Endodermal cell (in vitro differentiated cells): ENCODE results near the gene CORO1A. TPM values are rescaled to one million over a fixed set of nuclear protein-coding genes. Genes with fewer than 3 reads are reported as not detected.

ENCODE experiments used
- DNase-seq: peaks from one replicate; pipeline ENCODE4 v3.0.0-alpha.2; 2017
- H3K27ac ChIP-seq: 2 replicates; pipeline ENCODE4 v1.5.1; 2013; ENCODE audit warnings: mild to moderate bottlenecking, low read depth, low read length, moderate library complexity
- H3K27me3 ChIP-seq: 2 replicates; pipeline ENCODE4 v1.6.1; 2013; ENCODE audit warnings: mild to moderate bottlenecking, low read length, moderate library complexity; ENCODE audit not compliant: insufficient read depth, control insufficient read depth, poor library complexity, severe bottlenecking
- H3K36me3 ChIP-seq: 2 replicates; pipeline ENCODE4 v1.7.0; 2013; ENCODE audit warnings: mild to moderate bottlenecking, low read length, moderate library complexity; ENCODE audit not compliant: control insufficient read depth, insufficient read depth
- H3K4me1 ChIP-seq: one replicate; pipeline ENCODE4 v1.7.0; 2013; ENCODE audit warnings: low read length; ENCODE audit not compliant: control insufficient read depth, insufficient read depth
- H3K4me3 ChIP-seq: 2 replicates; pipeline ENCODE4 v1.5.1; 2013; ENCODE audit warnings: mild to moderate bottlenecking, low read length, moderate library complexity
- H3K9ac ChIP-seq: 2 replicates; pipeline ENCODE4 v1.6.1; 2013; ENCODE audit warnings: mild to moderate bottlenecking, low read length, moderate library complexity; ENCODE audit not compliant: poor library complexity, severe bottlenecking; ENCODE audit errors: extremely low read depth
- H3K9me3 ChIP-seq: 2 replicates; pipeline ENCODE4 v1.6.1; 2013; ENCODE audit warnings: mild to moderate bottlenecking, low read length, moderate library complexity; ENCODE audit not compliant: control insufficient read depth
- H3K27ac Mint-ChIP-seq: 2 replicates; pipeline ENCODE4 v1.8.0; 2020; ENCODE audit warnings: mixed read lengths
- H3K27me3 Mint-ChIP-seq: 2 replicates; pipeline ENCODE4 v1.8.0; 2021; ENCODE audit warnings: mild to moderate bottlenecking, mixed read lengths; ENCODE audit not compliant: insufficient read depth
- H3K36me3 Mint-ChIP-seq: 2 replicates; pipeline ENCODE4 v1.8.0; 2020; ENCODE audit warnings: low read depth, mixed read lengths
- H3K4me1 Mint-ChIP-seq: 2 replicates; pipeline ENCODE4 v1.8.0; 2020; ENCODE audit warnings: mixed read lengths
- H3K4me3 Mint-ChIP-seq: 2 replicates; pipeline ENCODE4 v1.8.0; 2020; ENCODE audit warnings: mild to moderate bottlenecking, moderate library complexity, mixed read lengths
- H3K9me3 Mint-ChIP-seq: 2 replicates; pipeline ENCODE4 v1.8.0; 2020; ENCODE audit warnings: mild to moderate bottlenecking, mixed read lengths
- WGBS, 2 experiments: methylation state at CpG; one replicate each; pipeline versions ENCODE4 v1.1.5 to v1.1.7; 2013; ENCODE audit warnings: missing lambda C conversion rate in 2 of 2, mixed read lengths in 1 of 2; ENCODE audit not compliant: insufficient coverage in 1 of 2, insufficient read length in 1 of 2; 5-methylcytosine and 5-hydroxymethylcytosine counted together
- total RNA-seq, 2 donors: library from RNA; stranded (reverse); fragmentation: NEBNext Ultra II Directional in 1 of 2; extraction: Animal tissue kit (Norgen Biotek cat#: 25700) in 1 of 2; gene quantifications; 2 replicates in 1 of 2; 3 replicates in 1 of 2; pipeline ENCODE4 v1.2.1, GENCODE V29; 2021
- TF ChIP-seq, protein P1 (sequence below): fragments of 200-600 bp; sonication (generic); conservative IDR thresholded peaks from 2 replicates; pipeline ENCODE4 v1.5.0; 2021; ENCODE audit warnings: antibody characterized with exemption, mild to moderate bottlenecking

Gene CORO1A
- total RNA-seq, 2 donors from 2014 or later, result 0.93 to 2.1 TPM

DNA sequence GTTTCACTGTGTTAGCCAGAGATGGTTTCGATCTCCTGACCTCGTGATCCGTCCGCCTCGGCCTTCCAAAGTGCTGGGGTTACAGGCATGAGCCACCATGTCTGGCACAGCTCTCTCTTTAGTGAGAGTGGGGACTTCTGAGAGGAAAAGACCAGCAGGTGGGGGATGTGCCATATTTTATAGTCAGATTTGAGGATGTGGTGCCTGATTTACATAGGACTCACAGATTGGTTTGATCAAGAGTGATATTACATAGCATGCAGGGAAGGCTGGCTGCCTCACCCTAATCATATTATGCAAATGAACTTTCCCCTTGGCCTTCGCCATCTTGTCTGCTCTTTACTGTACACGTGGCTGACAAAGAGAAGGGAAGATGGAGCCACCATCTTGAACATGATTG, 32.3 kb upstream of the CORO1A start:
- Histone ChIP-seq H3K4me3 (no peak overlapping the region), H3K36me3 (no peaks in the 10 kb centered on the region), H3K9ac (no peak overlapping the region), H3K27ac (no peak overlapping the region), H3K27me3 (no peaks in the 10 kb centered on the region), H3K4me1 (no peaks in the 10 kb centered on the region), H3K9me3 (peaks cover 14% of the 10 kb centered on the region)
- no peak overlapping the region for H3K27ac Mint-ChIP-seq
- WGBS, 2 experiments, result 90 to 96% methylated on average over 7 of the region's 7 CpGs
- H3K36me3 Mint-ChIP-seq, result no peaks in the 10 kb centered on the region
- DNase-seq, result no peak
- no peak overlapping the region for H3K4me3 Mint-ChIP-seq
- TF ChIP-seq, protein P1, sequence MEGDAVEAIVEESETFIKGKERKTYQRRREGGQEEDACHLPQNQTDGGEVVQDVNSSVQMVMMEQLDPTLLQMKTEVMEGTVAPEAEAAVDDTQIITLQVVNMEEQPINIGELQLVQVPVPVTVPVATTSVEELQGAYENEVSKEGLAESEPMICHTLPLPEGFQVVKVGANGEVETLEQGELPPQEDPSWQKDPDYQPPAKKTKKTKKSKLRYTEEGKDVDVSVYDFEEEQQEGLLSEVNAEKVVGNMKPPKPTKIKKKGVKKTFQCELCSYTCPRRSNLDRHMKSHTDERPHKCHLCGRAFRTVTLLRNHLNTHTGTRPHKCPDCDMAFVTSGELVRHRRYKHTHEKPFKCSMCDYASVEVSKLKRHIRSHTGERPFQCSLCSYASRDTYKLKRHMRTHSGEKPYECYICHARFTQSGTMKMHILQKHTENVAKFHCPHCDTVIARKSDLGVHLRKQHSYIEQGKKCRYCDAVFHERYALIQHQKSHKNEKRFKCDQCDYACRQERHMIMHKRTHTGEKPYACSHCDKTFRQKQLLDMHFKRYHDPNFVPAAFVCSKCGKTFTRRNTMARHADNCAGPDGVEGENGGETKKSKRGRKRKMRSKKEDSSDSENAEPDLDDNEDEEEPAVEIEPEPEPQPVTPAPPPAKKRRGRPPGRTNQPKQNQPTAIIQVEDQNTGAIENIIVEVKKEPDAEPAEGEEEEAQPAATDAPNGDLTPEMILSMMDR, result no peak
- H3K27me3 Mint-ChIP-seq, result peaks cover 8% of the 10 kb centered on the region
- no peaks in the 10 kb centered on the region for H3K4me1 Mint-ChIP-seq
- peaks cover 18% of the 10 kb centered on the region for H3K9me3 Mint-ChIP-seq

DNA sequence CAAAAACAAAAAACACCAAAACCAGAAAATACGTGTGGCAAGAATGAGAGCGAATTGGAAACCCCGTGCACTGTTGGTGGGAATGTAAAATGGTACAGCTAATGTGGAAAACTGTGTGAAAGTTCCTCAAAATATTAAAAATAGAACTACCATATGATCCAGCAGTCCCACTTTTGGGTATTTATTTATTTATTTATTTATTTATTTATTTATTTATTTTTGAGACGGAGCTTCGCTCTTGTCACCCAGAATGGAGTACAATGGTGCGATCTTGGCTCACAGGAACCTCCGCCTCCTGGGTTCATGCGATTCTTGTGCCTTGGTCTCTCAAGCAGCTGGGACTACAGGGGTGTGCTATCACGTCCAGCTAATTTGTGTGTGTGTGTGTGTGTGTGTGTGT, 30.9 kb upstream of the CORO1A start:
- 94 to 95% methylated on average over 4 to 7 of the region's 9 CpGs for WGBS, 2 experiments
- Histone ChIP-seq H3K4me3 (no peak overlapping the region), H3K9ac (no peak overlapping the region), H3K9me3 (peaks cover 14% of the 10 kb centered on the region), H3K4me1 (no peaks in the 10 kb centered on the region), H3K36me3 (no peaks in the 10 kb centered on the region), H3K27ac (no peak overlapping the region), H3K27me3 (no peaks in the 10 kb centered on the region)
- DNase-seq, result no peak
- Mint-ChIP-seq H3K27me3 (peaks cover 8% of the 10 kb centered on the region), H3K36me3 (no peaks in the 10 kb centered on the region), H3K27ac (no peak overlapping the region), H3K4me3 (no peak overlapping the region), H3K4me1 (no peaks in the 10 kb centered on the region), H3K9me3 (peaks cover 19% of the 10 kb centered on the region)
- TF ChIP-seq, protein P1, result no peak

DNA sequence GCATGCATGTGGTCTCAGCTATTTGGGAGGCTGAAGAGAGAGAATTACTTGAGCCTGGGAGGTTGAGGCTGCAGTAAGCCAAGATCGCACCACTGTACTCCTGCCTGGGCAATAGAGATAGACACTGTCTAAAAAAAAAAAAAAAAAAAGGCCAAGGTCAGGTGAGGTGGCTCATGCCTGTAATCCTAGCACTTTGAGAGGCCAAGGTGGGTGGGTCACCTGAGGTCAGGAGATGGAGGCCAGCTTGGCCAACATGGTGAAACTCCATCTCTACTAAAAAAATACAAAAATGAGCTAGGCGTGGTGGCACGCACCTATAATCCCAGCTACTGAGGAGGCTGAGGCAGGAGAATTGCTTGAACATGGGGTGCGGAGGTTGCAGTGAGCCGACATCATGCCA, 28.2 kb upstream of the CORO1A start:
- Histone ChIP-seq H3K4me1 (no peaks in the 10 kb centered on the region), H3K9me3 (no peaks in the 10 kb centered on the region), H3K27ac (no peak overlapping the region), H3K36me3 (no peaks in the 10 kb centered on the region), H3K4me3 (no peak overlapping the region), H3K9ac (no peak overlapping the region), H3K27me3 (no peaks in the 10 kb centered on the region)
- no peaks in the 10 kb centered on the region for H3K4me1 Mint-ChIP-seq
- H3K27ac Mint-ChIP-seq, result no peak overlapping the region
- peaks cover 8% of the 10 kb centered on the region for H3K27me3 Mint-ChIP-seq
- TF ChIP-seq, protein P1, result no peak
- 89 to 94% methylated on average over 3 to 5 of the region's 5 CpGs for WGBS, 2 experiments
- DNase-seq, result no peak
- no peak overlapping the region for H3K4me3 Mint-ChIP-seq
- peaks cover 3% of the 10 kb centered on the region for H3K9me3 Mint-ChIP-seq
- H3K36me3 Mint-ChIP-seq, result no peaks in the 10 kb centered on the region
